HFFc6 (cell line): ENCODE measurements around the gene ZNF219. TPM values are rescaled to one million over a fixed set of nuclear protein-coding genes. Genes with fewer than 3 reads are reported as not detected.
A peak's percentile ranks its signal among the peaks of the same experiment; 100 is the strongest.

Experiments
- DNase-seq: peaks from one replicate; pipeline ENCODE4 v3.0.0-alpha.2; 2018
- H3K27ac Mint-ChIP-seq: 2 replicates; pipeline ENCODE4 v1.8.0; 2020; ENCODE audit warnings: mild to moderate bottlenecking, mixed read lengths
- H3K27me3 Mint-ChIP-seq: 2 replicates; pipeline ENCODE4 v1.8.0; 2021; ENCODE audit warnings: mild to moderate bottlenecking, moderate library complexity, mixed read lengths; ENCODE audit not compliant: insufficient read depth
- H3K36me3 Mint-ChIP-seq: 2 replicates; pipeline ENCODE4 v1.8.0; 2021; ENCODE audit warnings: low read depth, mixed read lengths
- H3K4me1 Mint-ChIP-seq: 2 replicates; pipeline ENCODE4 v1.8.0; 2020; ENCODE audit warnings: low read depth, mixed read lengths
- H3K4me3 Mint-ChIP-seq: 2 replicates; pipeline ENCODE4 v1.8.0; 2020; ENCODE audit warnings: mild to moderate bottlenecking, moderate library complexity, mixed read lengths
- H3K9me3 Mint-ChIP-seq: 2 replicates; pipeline ENCODE4 v1.8.0; 2020; ENCODE audit warnings: mild to moderate bottlenecking, mixed read lengths
- total RNA-seq, 6 experiments: library from RNA; stranded (reverse); fragmentation: NEBNext Ultra II Directional; extraction: Animal tissue kit (Norgen Biotek cat#: 25700); gene quantifications; 2 replicates in 1 of 6; 3 replicates in 5 of 6; pipeline ENCODE4 v1.2.3, GENCODE V29; 2021
- TF ChIP-seq, protein P1 (sequence below): fragments of 200-600 bp; sonication (generic); IDR thresholded peaks from 2 replicates; pipeline ENCODE4 v1.5.0; 2021; ENCODE audit warnings: antibody characterized with exemption, mild to moderate bottlenecking

ZNF219 gene
- total RNA-seq, 6 experiments from 2014 or later: 5.3 to 11.2 (median 6.6) TPM

DNA sequence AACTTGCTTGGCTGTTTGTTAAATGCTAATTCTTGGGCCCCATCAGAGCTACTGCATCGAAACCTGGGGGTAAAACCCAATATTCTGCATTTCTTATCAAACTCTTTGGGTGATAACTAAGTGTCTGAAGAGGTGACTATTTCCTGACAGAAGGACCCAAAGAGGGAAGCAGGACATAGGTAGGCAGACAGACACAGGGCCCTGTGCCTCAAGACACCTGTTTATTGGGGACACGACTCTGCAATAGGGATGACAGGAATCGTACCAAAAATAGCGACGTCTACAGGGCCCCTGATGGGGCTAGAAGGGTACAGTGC is 8.6 kb downstream of the ZNF219 start:
- H3K4me3 Mint-ChIP-seq: no peak overlapping the region
- no peaks in the 10 kb centered on the region for H3K9me3 Mint-ChIP-seq
- H3K36me3 Mint-ChIP-seq: peaks cover 22% of the 10 kb centered on the region
- peaks cover 14% of the 10 kb centered on the region for H3K27me3 Mint-ChIP-seq
- H3K4me1 Mint-ChIP-seq: peaks cover 47% of the 10 kb centered on the region
- H3K27ac Mint-ChIP-seq: peak overlapping the region; percentile 99; the same call in 1 of the 2 replicates
- DNase-seq: no peak
- TF ChIP-seq, protein P1, sequence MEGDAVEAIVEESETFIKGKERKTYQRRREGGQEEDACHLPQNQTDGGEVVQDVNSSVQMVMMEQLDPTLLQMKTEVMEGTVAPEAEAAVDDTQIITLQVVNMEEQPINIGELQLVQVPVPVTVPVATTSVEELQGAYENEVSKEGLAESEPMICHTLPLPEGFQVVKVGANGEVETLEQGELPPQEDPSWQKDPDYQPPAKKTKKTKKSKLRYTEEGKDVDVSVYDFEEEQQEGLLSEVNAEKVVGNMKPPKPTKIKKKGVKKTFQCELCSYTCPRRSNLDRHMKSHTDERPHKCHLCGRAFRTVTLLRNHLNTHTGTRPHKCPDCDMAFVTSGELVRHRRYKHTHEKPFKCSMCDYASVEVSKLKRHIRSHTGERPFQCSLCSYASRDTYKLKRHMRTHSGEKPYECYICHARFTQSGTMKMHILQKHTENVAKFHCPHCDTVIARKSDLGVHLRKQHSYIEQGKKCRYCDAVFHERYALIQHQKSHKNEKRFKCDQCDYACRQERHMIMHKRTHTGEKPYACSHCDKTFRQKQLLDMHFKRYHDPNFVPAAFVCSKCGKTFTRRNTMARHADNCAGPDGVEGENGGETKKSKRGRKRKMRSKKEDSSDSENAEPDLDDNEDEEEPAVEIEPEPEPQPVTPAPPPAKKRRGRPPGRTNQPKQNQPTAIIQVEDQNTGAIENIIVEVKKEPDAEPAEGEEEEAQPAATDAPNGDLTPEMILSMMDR: no peak

GRCh38 chr14:21089271-21089670 is 9.2 kb downstream of the ZNF219 start:
- Mint-ChIP-seq H3K4me1 (peaks cover 52% of the 10 kb centered on the region), H3K27ac (peak overlapping the region; percentile 99), H3K4me3 (no peak overlapping the region), H3K36me3 (peaks cover 28% of the 10 kb centered on the region), H3K27me3 (peaks cover 14% of the 10 kb centered on the region), H3K9me3 (no peaks in the 10 kb centered on the region)
- no peak for DNase-seq
- TF ChIP-seq, protein P1: no peak

DNA sequence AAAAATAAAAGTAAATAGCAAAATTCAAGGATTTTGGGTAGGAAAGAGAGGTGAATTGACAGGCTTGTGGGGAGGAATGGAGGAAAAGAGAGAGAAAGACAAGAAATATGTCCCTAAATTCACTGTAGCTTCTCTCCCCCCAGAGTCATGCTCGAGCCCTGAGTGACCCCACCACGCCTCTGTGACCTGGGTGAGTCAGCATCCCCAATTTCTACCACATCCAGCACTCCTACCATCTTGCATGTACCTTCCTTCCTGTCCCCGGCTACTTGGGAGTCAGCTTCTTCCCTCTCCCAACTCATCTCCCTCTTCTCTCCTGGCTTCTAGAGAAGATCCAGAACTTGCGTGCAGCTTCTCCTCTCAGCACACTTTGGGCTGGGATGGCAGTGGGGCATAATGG is 9.8 kb downstream of the ZNF219 start:
- no peaks in the 10 kb centered on the region for H3K9me3 Mint-ChIP-seq
- no peak overlapping the region for H3K4me3 Mint-ChIP-seq
- H3K36me3 Mint-ChIP-seq: peaks cover 31% of the 10 kb centered on the region
- no peak for DNase-seq
- peaks cover 14% of the 10 kb centered on the region for H3K27me3 Mint-ChIP-seq
- peaks cover 57% of the 10 kb centered on the region for H3K4me1 Mint-ChIP-seq
- TF ChIP-seq, protein P1: no peak
- peak overlapping the region; percentile 99 for H3K27ac Mint-ChIP-seq

DNA sequence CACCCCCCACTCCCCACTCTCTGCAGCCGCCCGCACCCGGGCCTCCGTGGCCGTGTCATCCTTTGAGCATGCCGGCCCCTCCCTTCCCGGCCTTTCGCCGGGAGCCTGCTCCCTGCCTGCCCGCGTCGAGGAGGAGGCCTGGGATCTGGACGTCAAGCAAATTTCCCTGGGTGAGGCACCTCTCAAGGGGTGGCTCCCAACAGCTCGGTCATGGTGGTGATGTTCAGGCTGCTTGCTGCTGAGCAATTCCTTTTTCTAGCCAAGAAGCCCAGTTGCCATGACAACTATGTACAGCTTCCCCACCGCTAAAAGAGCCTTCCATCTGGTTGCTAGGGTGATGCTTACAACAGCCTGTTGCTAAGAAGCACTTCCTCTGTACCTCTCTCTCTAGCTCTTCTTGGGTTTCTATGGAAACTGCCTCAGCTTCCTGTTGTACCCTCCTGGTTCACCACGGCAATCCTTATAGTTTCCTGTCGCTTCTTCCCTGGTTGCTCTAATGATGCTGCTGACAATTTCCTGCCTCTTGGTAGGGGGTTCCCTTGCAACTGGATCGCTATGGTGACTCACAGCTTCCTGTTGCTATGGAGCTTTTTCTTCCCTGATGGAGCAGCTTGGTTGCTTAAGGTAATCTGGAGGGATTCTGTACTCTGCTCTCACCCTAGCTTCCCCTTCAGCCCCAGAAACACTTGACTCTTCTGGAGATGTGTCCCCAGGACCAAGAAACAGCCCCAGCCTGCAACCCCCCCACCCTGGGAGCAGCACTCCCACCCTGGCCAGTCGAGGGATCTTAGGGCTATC is 11.0 kb downstream of the ZNF219 start:
- DNase-seq: peak; percentile 98
- peak overlapping the region; percentile 41 for H3K4me3 Mint-ChIP-seq
- TF ChIP-seq, protein P1: no peak
- peak overlapping the region; percentile 99 for H3K27ac Mint-ChIP-seq
- no peaks in the 10 kb centered on the region for H3K9me3 Mint-ChIP-seq
- peaks cover 57% of the 10 kb centered on the region for H3K4me1 Mint-ChIP-seq
- H3K27me3 Mint-ChIP-seq: peaks cover 11% of the 10 kb centered on the region
- H3K36me3 Mint-ChIP-seq: peaks cover 31% of the 10 kb centered on the region

DNA sequence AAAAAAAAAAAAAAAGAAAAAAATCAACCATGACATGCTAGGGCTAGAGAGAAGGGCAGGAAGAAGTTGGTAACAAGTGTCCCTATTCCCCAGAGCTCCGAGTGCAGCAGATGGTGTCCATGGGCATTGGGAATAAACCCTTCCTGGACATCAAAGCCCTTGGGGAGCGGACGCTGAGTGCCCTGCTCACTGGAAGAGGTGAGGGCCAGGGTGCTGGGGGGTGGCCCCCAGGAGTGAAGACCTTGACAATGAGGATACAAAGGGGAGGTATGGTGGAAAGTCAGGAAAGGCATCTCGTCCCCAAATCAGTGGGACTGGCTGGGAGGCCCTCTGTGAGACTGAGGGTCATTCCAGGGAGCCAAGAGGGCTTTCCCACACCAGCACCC is 11.6 kb downstream of the ZNF219 start:
- TF ChIP-seq, protein P1: no peak
- peak overlapping the region; percentile 24 for H3K4me3 Mint-ChIP-seq
- H3K9me3 Mint-ChIP-seq: no peaks in the 10 kb centered on the region
- H3K36me3 Mint-ChIP-seq: peaks cover 31% of the 10 kb centered on the region
- H3K4me1 Mint-ChIP-seq: peaks cover 57% of the 10 kb centered on the region
- no peak for DNase-seq
- peaks cover 9% of the 10 kb centered on the region for H3K27me3 Mint-ChIP-seq
- peak overlapping the region; percentile 99 for H3K27ac Mint-ChIP-seq
